IMR-90 (cell line): ENCODE measurements around the gene IL4R. TPM values are rescaled to one million over a fixed set of nuclear protein-coding genes. Genes with fewer than 3 reads are reported as not detected.

Experiments used
- ELK1 ChIP-seq: fragments of 150-350 bp; IDR thresholded peaks from 2 replicates; pipeline ENCODE4 v1.6.1; 2016; ENCODE audit warnings: low read depth, mild to moderate bottlenecking, low read length, moderate library complexity, borderline replicate concordance
- FOS ChIP-seq: fragments of 150-350 bp; IDR thresholded peaks from 2 replicates; pipeline ENCODE4 v1.6.1; 2016; ENCODE audit warnings: low read depth, low read length
- polyA plus RNA-seq, 3 experiments: library from polyadenylated mRNA; depleted of rRNA; stranded (reverse); fragments of >200 nt; gene quantifications; 2 replicates each; pipeline ENCODE4 v1.2.3, GENCODE V29; 2012; ENCODE audit warnings: low replicate concordance in 1 of 3
- total RNA-seq: library from RNA; depleted of rRNA; stranded (reverse); fragments of >200 nt; gene quantifications from 2 replicates; pipeline ENCODE4 v1.2.3, GENCODE V29; 2012

The IL4R gene
- total and polyA plus RNA-seq, 2 of the 4 experiments (the other 2 are of a cell fraction), result 6.3 to 18.7 TPM

- TF ChIP-seq ELK1, result no peak
- no peak for TF ChIP-seq FOS
These were observed 50.8 kb downstream of the IL4R start (continued) for GRCh38 chr16:27364493-27365141.
